ENCODE results near the gene PKLR.

The PKLR gene

DNA sequence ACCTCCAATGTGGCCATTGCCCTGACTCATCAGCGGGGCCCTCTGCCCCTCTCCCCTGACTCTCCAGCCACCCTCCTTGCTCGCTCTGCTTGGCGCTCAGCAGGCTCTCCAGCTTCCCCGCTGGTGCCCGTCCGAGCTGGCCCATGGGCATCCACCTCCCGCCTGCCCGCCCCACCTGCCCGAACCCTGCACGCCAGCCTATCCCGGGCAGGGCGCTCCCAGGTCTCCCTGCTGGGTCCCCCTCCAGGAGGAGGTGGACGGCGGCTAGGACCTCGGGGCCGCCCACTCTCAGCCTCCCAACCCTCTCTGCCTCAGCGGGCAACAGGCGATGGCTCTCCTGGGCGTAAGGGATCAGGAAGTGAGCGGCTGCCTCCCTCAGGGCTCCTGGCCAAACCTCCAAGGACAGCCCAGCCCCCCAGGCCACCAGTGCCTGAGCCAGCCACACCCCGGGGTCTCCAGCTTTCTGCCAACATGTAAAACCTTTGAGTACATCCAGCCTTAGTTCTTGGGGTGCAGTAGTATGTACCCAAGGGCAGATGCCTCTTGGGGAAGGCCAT lies 13.2 kb downstream of the PKLR start:
- Histone ChIP-seq H3K4me1 (ENCODE audit: insufficient read depth, low read length, severe bottlenecking) (no peaks in the 10 kb centered on the region), H3K9me2 (ENCODE audit: low read depth, low read length) (no peaks in the 10 kb centered on the region), H2AFZ (ENCODE audit: low read length) (no peak overlapping the region), H3K27ac (ENCODE audit: low read depth, low read length, poor library complexity, severe bottlenecking) (no peak overlapping the region), H3K9ac (ENCODE audit: low read length) (no peak overlapping the region), H3K79me2 (ENCODE audit: insufficient read depth, low read length) (no peaks in the 10 kb centered on the region), H3K36me3 (ENCODE audit: insufficient read depth, low read length) (no peaks in the 10 kb centered on the region), H4K20me1 (ENCODE audit: insufficient read depth, low read length) (no peaks in the 10 kb centered on the region), H3K9me3 (ENCODE audit: low read length) (no peaks in the 10 kb centered on the region), H3K27me3 (ENCODE audit: insufficient read depth, low read length) (no peaks in the 10 kb centered on the region), H3K4me2 (ENCODE audit: low read length) (no peak overlapping the region), H3F3A (ENCODE audit: insufficient read depth, low read length) (no peaks in the 10 kb centered on the region; the same call in 1 of the 2 replicates), H3K4me3 (ENCODE audit: low read depth, low read length, poor library complexity, severe bottlenecking) (no peak overlapping the region)
- TF ChIP-seq, protein P1, sequence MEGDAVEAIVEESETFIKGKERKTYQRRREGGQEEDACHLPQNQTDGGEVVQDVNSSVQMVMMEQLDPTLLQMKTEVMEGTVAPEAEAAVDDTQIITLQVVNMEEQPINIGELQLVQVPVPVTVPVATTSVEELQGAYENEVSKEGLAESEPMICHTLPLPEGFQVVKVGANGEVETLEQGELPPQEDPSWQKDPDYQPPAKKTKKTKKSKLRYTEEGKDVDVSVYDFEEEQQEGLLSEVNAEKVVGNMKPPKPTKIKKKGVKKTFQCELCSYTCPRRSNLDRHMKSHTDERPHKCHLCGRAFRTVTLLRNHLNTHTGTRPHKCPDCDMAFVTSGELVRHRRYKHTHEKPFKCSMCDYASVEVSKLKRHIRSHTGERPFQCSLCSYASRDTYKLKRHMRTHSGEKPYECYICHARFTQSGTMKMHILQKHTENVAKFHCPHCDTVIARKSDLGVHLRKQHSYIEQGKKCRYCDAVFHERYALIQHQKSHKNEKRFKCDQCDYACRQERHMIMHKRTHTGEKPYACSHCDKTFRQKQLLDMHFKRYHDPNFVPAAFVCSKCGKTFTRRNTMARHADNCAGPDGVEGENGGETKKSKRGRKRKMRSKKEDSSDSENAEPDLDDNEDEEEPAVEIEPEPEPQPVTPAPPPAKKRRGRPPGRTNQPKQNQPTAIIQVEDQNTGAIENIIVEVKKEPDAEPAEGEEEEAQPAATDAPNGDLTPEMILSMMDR (IDR thresholded peaks at IDR 0.05; ENCODE audit: low read length), result no peak
- no peak for TF ChIP-seq EZH2 (IDR thresholded peaks at IDR 0.05; ENCODE audit: borderline replicate concordance, low read length)

- no peak overlapping the region for H3K4me2 ChIP-seq (ENCODE audit: low read length)
- H3F3A ChIP-seq (ENCODE audit: insufficient read depth, low read length), result no peaks in the 10 kb centered on the region; the same call in 1 of the 2 replicates
- no peak overlapping the region for H3K27ac ChIP-seq (ENCODE audit: low read depth, low read length, poor library complexity, severe bottlenecking)
- peaks cover 3% of the 10 kb centered on the region; the same call in 1 of the 2 replicates for H3K36me3 ChIP-seq (ENCODE audit: insufficient read depth, low read length)
- H3K9me2 ChIP-seq (ENCODE audit: low read depth, low read length), result no peaks in the 10 kb centered on the region
- no peak overlapping the region for H3K4me3 ChIP-seq (ENCODE audit: low read depth, low read length, poor library complexity, severe bottlenecking)
- no peak overlapping the region for H3K9ac ChIP-seq (ENCODE audit: low read length)
- H3K79me2 ChIP-seq (ENCODE audit: insufficient read depth, low read length), result no peaks in the 10 kb centered on the region
- no peaks in the 10 kb centered on the region for H3K9me3 ChIP-seq (ENCODE audit: low read length)
- TF ChIP-seq, protein P1 (IDR thresholded peaks at IDR 0.05; ENCODE audit: low read length), result no peak
- no peak overlapping the region for H2AFZ ChIP-seq (ENCODE audit: low read length)
- no peaks in the 10 kb centered on the region for H4K20me1 ChIP-seq (ENCODE audit: insufficient read depth, low read length)
- H3K27me3 ChIP-seq (ENCODE audit: insufficient read depth, low read length), result no peaks in the 10 kb centered on the region
- H3K4me1 ChIP-seq (ENCODE audit: insufficient read depth, low read length, severe bottlenecking), result no peaks in the 10 kb centered on the region
Measured at GRCh38 chr1:155286544-155286943, 14.7 kb downstream of the PKLR start.

DNA sequence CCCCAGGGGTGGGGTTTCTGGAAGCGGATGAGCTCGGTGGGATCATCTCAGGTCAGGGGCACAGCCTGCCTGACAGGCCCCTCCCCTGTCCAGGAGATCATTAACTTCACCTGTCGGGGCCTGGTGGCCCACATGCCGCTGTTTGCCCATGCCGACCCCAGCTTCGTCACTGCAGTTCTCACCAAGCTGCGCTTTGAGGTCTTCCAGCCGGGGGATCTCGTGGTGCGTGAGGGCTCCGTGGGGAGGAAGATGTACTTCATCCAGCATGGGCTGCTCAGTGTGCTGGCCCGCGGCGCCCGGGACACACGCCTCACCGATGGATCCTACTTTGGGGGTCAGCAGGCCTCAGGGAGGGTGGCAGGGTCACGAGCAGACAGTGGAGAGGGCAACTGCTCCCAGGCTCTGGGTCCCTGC lies 15.6 kb downstream of the PKLR start:
- Histone ChIP-seq H3K4me3 (ENCODE audit: low read depth, low read length, poor library complexity, severe bottlenecking) (no peak overlapping the region), H3K4me1 (ENCODE audit: insufficient read depth, low read length, severe bottlenecking) (no peaks in the 10 kb centered on the region), H2AFZ (ENCODE audit: low read length) (no peak overlapping the region), H3K27ac (ENCODE audit: low read depth, low read length, poor library complexity, severe bottlenecking) (no peak overlapping the region), H3K9ac (ENCODE audit: low read length) (no peak overlapping the region), H3K4me2 (ENCODE audit: low read length) (no peak overlapping the region), H3K9me3 (ENCODE audit: low read length) (no peaks in the 10 kb centered on the region), H3K79me2 (ENCODE audit: insufficient read depth, low read length) (no peaks in the 10 kb centered on the region), H3K36me3 (ENCODE audit: insufficient read depth, low read length) (peaks cover 3% of the 10 kb centered on the region; the same call in 1 of the 2 replicates), H3K27me3 (ENCODE audit: insufficient read depth, low read length) (no peaks in the 10 kb centered on the region), H4K20me1 (ENCODE audit: insufficient read depth, low read length) (no peaks in the 10 kb centered on the region), H3K9me2 (ENCODE audit: low read depth, low read length) (no peaks in the 10 kb centered on the region), H3F3A (ENCODE audit: insufficient read depth, low read length) (no peaks in the 10 kb centered on the region; the same call in 1 of the 2 replicates)
- TF ChIP-seq EZH2 (IDR thresholded peaks at IDR 0.05; ENCODE audit: borderline replicate concordance, low read length), result no peak
- TF ChIP-seq, protein P1 (IDR thresholded peaks at IDR 0.05; ENCODE audit: low read length), result no peak

Measured in OCI-LY1 (cell line).